Mesendoderm (in vitro differentiated cells): ENCODE data around the gene ING3.

Experiments
- DNase-seq: peaks from one replicate; pipeline ENCODE4 v3.0.0; 2013
- H2AK5ac ChIP-seq: 2 replicates; pipeline ENCODE4 v1.6.1; 2013; ENCODE audit warnings: low read length, inconsistent platforms
- H2BK120ac ChIP-seq: 2 replicates; pipeline ENCODE4 v1.6.1; 2013; ENCODE audit warnings: low read depth, mild to moderate bottlenecking, low read length, moderate library complexity, mixed read lengths
- H2BK15ac ChIP-seq: replicated peaks from 2 replicates; pipeline ENCODE4 v1.6.1; 2013; ENCODE audit warnings: low read depth, mild to moderate bottlenecking, moderate library complexity
- H2BK5ac ChIP-seq: 2 replicates; pipeline ENCODE4 v1.6.1; 2013; ENCODE audit warnings: low read length, inconsistent platforms
- H3K18ac ChIP-seq: 2 replicates; pipeline ENCODE4 v1.6.1; 2013; ENCODE audit warnings: mild to moderate bottlenecking, low read length, mixed read lengths
- H3K23ac ChIP-seq: one replicate; pipeline ENCODE4 v1.6.1; 2013; ENCODE audit warnings: low read length
- H3K27ac ChIP-seq: 2 replicates; pipeline ENCODE4 v1.5.1; 2013; ENCODE audit warnings: low read depth, mild to moderate bottlenecking, inconsistent platforms, low read length, moderate library complexity
- H3K27me3 ChIP-seq: 2 replicates; pipeline ENCODE4 v1.6.1; 2013; ENCODE audit warnings: low read length, control low read depth, mild to moderate bottlenecking, inconsistent platforms; ENCODE audit not compliant: insufficient read depth, poor library complexity
- H3K36me3 ChIP-seq: 2 replicates; pipeline ENCODE4 v1.6.1; 2013; ENCODE audit warnings: low read length, inconsistent platforms; ENCODE audit not compliant: control insufficient read depth, insufficient read depth
- H3K4ac ChIP-seq: one replicate; pipeline ENCODE4 v1.6.1; 2013; ENCODE audit warnings: low read depth, mild to moderate bottlenecking, low read length, moderate library complexity
- H3K4me1 ChIP-seq: 2 replicates; pipeline ENCODE4 v1.6.1; 2013; ENCODE audit warnings: low read depth, low read length, inconsistent platforms; ENCODE audit not compliant: control insufficient read depth
- H3K4me2 ChIP-seq: 2 replicates; pipeline ENCODE4 v1.6.1; 2013; ENCODE audit warnings: low read length
- H3K4me3 ChIP-seq: 2 replicates; pipeline ENCODE4 v1.5.1; 2013; ENCODE audit warnings: mild to moderate bottlenecking, low read length
- H3K56ac ChIP-seq: one replicate; pipeline ENCODE4 v1.6.1; 2013; ENCODE audit warnings: low read length
- H3K79me1 ChIP-seq: 2 replicates; pipeline ENCODE4 v1.6.1; 2013; ENCODE audit warnings: low read length, inconsistent platforms
- H3K79me2 ChIP-seq: 2 replicates; pipeline ENCODE4 v1.6.1; 2013; ENCODE audit warnings: mild to moderate bottlenecking, low read length; ENCODE audit not compliant: control insufficient read depth, insufficient read depth
- H3K9ac ChIP-seq: 2 replicates; pipeline ENCODE4 v1.6.1; 2013; ENCODE audit warnings: low read length, inconsistent platforms
- H4K5ac ChIP-seq: one replicate; pipeline ENCODE4 v1.6.1; 2013; ENCODE audit warnings: low read length
- H4K8ac ChIP-seq: one replicate; pipeline ENCODE4 v1.6.1; 2013; ENCODE audit warnings: low read depth, mild to moderate bottlenecking, control low read depth, low read length, moderate library complexity
- WGBS: extraction: QIAGEN DNeasy Blood & Tissue Kit; methylation state at CpG from one replicate; pipeline ENCODE4 v1.1.7; 2013; ENCODE audit warnings: low lambda C conversion rate, missing lambda C conversion rate; ENCODE audit not compliant: insufficient coverage; ENCODE audit errors: extremely low coverage; 5-methylcytosine and 5-hydroxymethylcytosine counted together

The ING3 gene

GRCh38 chr7:121016966-121017365 lies 66.4 kb downstream of the ING3 start:
- H3K4me3 ChIP-seq, result no peak overlapping the region
- H3K79me2 ChIP-seq, result no peaks in the 10 kb centered on the region
- no peak overlapping the region for H2BK120ac ChIP-seq
- H3K56ac ChIP-seq, result no peak overlapping the region
- no CpG with 5 or more reads among the region's 2 CpGs for WGBS
- H3K18ac ChIP-seq, result no peak overlapping the region
- H3K79me1 ChIP-seq, result no peaks in the 10 kb centered on the region
- H3K27me3 ChIP-seq, result no peaks in the 10 kb centered on the region
- no peak overlapping the region for H2BK5ac ChIP-seq
- H3K4me2 ChIP-seq, result no peak overlapping the region
- H3K27ac ChIP-seq, result no peak overlapping the region
- H3K9ac ChIP-seq, result no peak overlapping the region
- H4K8ac ChIP-seq, result no peak overlapping the region
- H3K36me3 ChIP-seq, result no peaks in the 10 kb centered on the region
- no peak overlapping the region for H3K23ac ChIP-seq
- H2AK5ac ChIP-seq, result no peak overlapping the region
- no peak overlapping the region for H4K5ac ChIP-seq
- DNase-seq, result no peak
- H3K4me1 ChIP-seq, result no peaks in the 10 kb centered on the region
- no peak overlapping the region for H3K4ac ChIP-seq
- no peak overlapping the region for H2BK15ac ChIP-seq

- H3K18ac ChIP-seq, result no peak overlapping the region
- no peak overlapping the region for H3K27ac ChIP-seq
- H3K4me2 ChIP-seq, result no peak overlapping the region
- no peak overlapping the region for H2BK120ac ChIP-seq
- no peak overlapping the region for H2AK5ac ChIP-seq
- H3K4me1 ChIP-seq, result no peaks in the 10 kb centered on the region
- H3K4me3 ChIP-seq, result no peak overlapping the region
- no peaks in the 10 kb centered on the region for H3K36me3 ChIP-seq
- H3K56ac ChIP-seq, result no peak overlapping the region
- no peak overlapping the region for H4K5ac ChIP-seq
- H3K23ac ChIP-seq, result no peak overlapping the region
- no peak overlapping the region for H3K4ac ChIP-seq
- no peak overlapping the region for H2BK15ac ChIP-seq
- no peak for DNase-seq
- H2BK5ac ChIP-seq, result no peak overlapping the region
- H3K79me1 ChIP-seq, result no peaks in the 10 kb centered on the region
- H3K79me2 ChIP-seq, result no peaks in the 10 kb centered on the region
- no peaks in the 10 kb centered on the region for H3K27me3 ChIP-seq
- no peak overlapping the region for H3K9ac ChIP-seq
- WGBS, result no CpG with 5 or more reads among the region's 1 CpG
- H4K8ac ChIP-seq, result no peak overlapping the region
Observed at GRCh38 chr7:121017586-121017985, 67.0 kb downstream of the ING3 start.

- no peak overlapping the region for H3K4me2 ChIP-seq
- H3K9ac ChIP-seq, result no peak overlapping the region
- no peak overlapping the region for H3K18ac ChIP-seq
- no peaks in the 10 kb centered on the region for H3K27me3 ChIP-seq
- no peak overlapping the region for H3K4ac ChIP-seq
- no peaks in the 10 kb centered on the region for H3K79me2 ChIP-seq
- no CpG with 5 or more reads among the region's 2 CpGs for WGBS
- no peak overlapping the region for H4K5ac ChIP-seq
- H2AK5ac ChIP-seq, result no peak overlapping the region
- H3K4me1 ChIP-seq, result no peaks in the 10 kb centered on the region
- H2BK120ac ChIP-seq, result no peak overlapping the region
- no peak overlapping the region for H3K23ac ChIP-seq
- no peak overlapping the region for H4K8ac ChIP-seq
- H3K56ac ChIP-seq, result no peak overlapping the region
- no peak overlapping the region for H2BK5ac ChIP-seq
- DNase-seq, result peak; percentile 33
- no peak overlapping the region for H3K27ac ChIP-seq
- H2BK15ac ChIP-seq, result no peak overlapping the region
- H3K79me1 ChIP-seq, result no peaks in the 10 kb centered on the region
- H3K4me3 ChIP-seq, result no peak overlapping the region
- H3K36me3 ChIP-seq, result no peaks in the 10 kb centered on the region
Observed at GRCh38 chr7:121019018-121019417, 68.4 kb downstream of the ING3 start.

- no peaks in the 10 kb centered on the region for H3K27me3 ChIP-seq
- no peaks in the 10 kb centered on the region for H3K79me2 ChIP-seq
- H3K36me3 ChIP-seq, result no peaks in the 10 kb centered on the region
- no peak overlapping the region for H2BK120ac ChIP-seq
- no peak for DNase-seq
- no peak overlapping the region for H2BK5ac ChIP-seq
- H4K8ac ChIP-seq, result no peak overlapping the region
- H3K27ac ChIP-seq, result no peak overlapping the region
- no peak overlapping the region for H3K56ac ChIP-seq
- no peak overlapping the region for H3K9ac ChIP-seq
- no peaks in the 10 kb centered on the region for H3K4me1 ChIP-seq
- no peak overlapping the region for H2BK15ac ChIP-seq
- no peak overlapping the region for H2AK5ac ChIP-seq
- no peak overlapping the region for H3K23ac ChIP-seq
- H3K4ac ChIP-seq, result no peak overlapping the region
- no peak overlapping the region for H3K4me2 ChIP-seq
- WGBS, result no CpG with 5 or more reads among the region's 1 CpG
- no peaks in the 10 kb centered on the region for H3K79me1 ChIP-seq
- no peak overlapping the region for H3K18ac ChIP-seq
- H4K5ac ChIP-seq, result no peak overlapping the region
- H3K4me3 ChIP-seq, result no peak overlapping the region
Observed at GRCh38 chr7:121020249-121020988, 69.8 kb downstream of the ING3 start.

GRCh38 chr7:121020989-121021969 lies 70.7 kb downstream of the ING3 start:
- Histone ChIP-seq H3K27ac (no peak overlapping the region), H3K18ac (no peak overlapping the region)
- no CpG with 5 or more reads among the region's 5 CpGs for WGBS

More at GRCh38 chr7:121020989-121021969, 70.7 kb downstream of the ING3 start:
- H3K4me2 ChIP-seq, result no peak overlapping the region
- no peaks in the 10 kb centered on the region for H3K79me1 ChIP-seq
- H3K79me2 ChIP-seq, result no peaks in the 10 kb centered on the region
- H2BK120ac ChIP-seq, result no peak overlapping the region
- H2AK5ac ChIP-seq, result no peak overlapping the region
- H3K4me1 ChIP-seq, result no peaks in the 10 kb centered on the region
- DNase-seq, result no peak
- no peak overlapping the region for H3K9ac ChIP-seq
- H2BK5ac ChIP-seq, result no peak overlapping the region
- no peaks in the 10 kb centered on the region for H3K36me3 ChIP-seq
- no peaks in the 10 kb centered on the region for H3K27me3 ChIP-seq
- no peak overlapping the region for H4K8ac ChIP-seq
- H4K5ac ChIP-seq, result no peak overlapping the region
- H2BK15ac ChIP-seq, result no peak overlapping the region
- H3K4me3 ChIP-seq, result no peak overlapping the region
- no peak overlapping the region for H3K23ac ChIP-seq
- H3K56ac ChIP-seq, result no peak overlapping the region
- H3K4ac ChIP-seq, result no peak overlapping the region
